Neural cell (in vitro differentiated cells): Measurements from ENCODE around the gene ADD1.

Source experiments
- EP300 ChIP-seq: fragments of 450-650 bp; conservative IDR thresholded peaks from 2 replicates; pipeline ENCODE4 v1.6.1; 2014; ENCODE audit warnings: antibody characterized with exemption, mild to moderate bottlenecking, moderate library complexity; ENCODE audit not compliant: poor library complexity, severe bottlenecking
- EZH2 ChIP-seq: fragments of 200-600, 300-800 bp; shearing (Covaris generic), sonication (generic); IDR thresholded peaks from 2 replicates; pipeline ENCODE4 v1.6.1; 2014; ENCODE audit warnings: antibody characterized with exemption, low read length, borderline replicate concordance, mild to moderate bottlenecking; ENCODE audit not compliant: insufficient read depth, poor library complexity, severe bottlenecking
- MXI1 ChIP-seq: fragments of 450-650 bp; conservative IDR thresholded peaks from 2 replicates; pipeline ENCODE4 v1.6.1; 2014; ENCODE audit warnings: antibody characterized with exemption, mild to moderate bottlenecking; ENCODE audit not compliant: poor library complexity, severe bottlenecking
- POLR2AphosphoS5 ChIP-seq: IDR thresholded peaks from 2 replicates; pipeline ENCODE4 v1.6.1; 2012
- RAD21 ChIP-seq: fragments of 450-650 bp; conservative IDR thresholded peaks from 2 replicates; pipeline ENCODE4 v1.6.1; 2014; ENCODE audit warnings: antibody characterized with exemption, mild to moderate bottlenecking, moderate library complexity
- TAF1 ChIP-seq: IDR thresholded peaks from 2 replicates; pipeline ENCODE4 v1.6.1; 2012; ENCODE audit warnings: low read depth
- TF ChIP-seq, protein P1 (sequence below): fragments of 450-650 bp; IDR thresholded peaks from 2 replicates; pipeline ENCODE4 v1.5.1; 2014; ENCODE audit warnings: antibody characterized with exemption, mild to moderate bottlenecking, moderate library complexity; ENCODE audit not compliant: poor library complexity, severe bottlenecking

- TF ChIP-seq, protein P1, sequence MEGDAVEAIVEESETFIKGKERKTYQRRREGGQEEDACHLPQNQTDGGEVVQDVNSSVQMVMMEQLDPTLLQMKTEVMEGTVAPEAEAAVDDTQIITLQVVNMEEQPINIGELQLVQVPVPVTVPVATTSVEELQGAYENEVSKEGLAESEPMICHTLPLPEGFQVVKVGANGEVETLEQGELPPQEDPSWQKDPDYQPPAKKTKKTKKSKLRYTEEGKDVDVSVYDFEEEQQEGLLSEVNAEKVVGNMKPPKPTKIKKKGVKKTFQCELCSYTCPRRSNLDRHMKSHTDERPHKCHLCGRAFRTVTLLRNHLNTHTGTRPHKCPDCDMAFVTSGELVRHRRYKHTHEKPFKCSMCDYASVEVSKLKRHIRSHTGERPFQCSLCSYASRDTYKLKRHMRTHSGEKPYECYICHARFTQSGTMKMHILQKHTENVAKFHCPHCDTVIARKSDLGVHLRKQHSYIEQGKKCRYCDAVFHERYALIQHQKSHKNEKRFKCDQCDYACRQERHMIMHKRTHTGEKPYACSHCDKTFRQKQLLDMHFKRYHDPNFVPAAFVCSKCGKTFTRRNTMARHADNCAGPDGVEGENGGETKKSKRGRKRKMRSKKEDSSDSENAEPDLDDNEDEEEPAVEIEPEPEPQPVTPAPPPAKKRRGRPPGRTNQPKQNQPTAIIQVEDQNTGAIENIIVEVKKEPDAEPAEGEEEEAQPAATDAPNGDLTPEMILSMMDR, result no peak
- TF ChIP-seq EP300, result no peak
- TF ChIP-seq EZH2, result no peak
- TF ChIP-seq POLR2AphosphoS5, result no peak
- no peak for TF ChIP-seq RAD21
- no peak for TF ChIP-seq MXI1
- no peak for TF ChIP-seq TAF1
Measured at GRCh38 chr4:2837904-2838496, 5.6 kb upstream of the ADD1 start.
